ENCODE measurements around the gene NUP42. TPM values are rescaled to one million over a fixed set of nuclear protein-coding genes. Genes with fewer than 3 reads are reported as not detected.
A peak's percentile ranks its signal among the peaks of the same experiment; 100 is the strongest.

The NUP42 gene
- total and polyA plus RNA-seq, 9 of the 15 experiments (the other 6 are each of a cell fraction or from before 2014, with no cell fraction given): 41.8 to 86.4 (median 71.2) TPM

GRCh38 chr7:23184709-23185359 lies 3.0 kb downstream of the NUP42 start (continued):
- TF ChIP-seq CLOCK (CRISPR knock-in tag; IDR thresholded peaks at IDR 0.05; ENCODE audit: borderline replicate concordance) (no peak), HMG20A (CRISPR knock-in tag; conservative IDR thresholded peaks at IDR 0.05) (no peak), RCOR1 (IDR thresholded peaks at IDR 0.05; ENCODE audit: borderline replicate concordance in 1 of 2, low read depth in 2 of 2, low read length in 2 of 2) (no peak), RBM34 (IDR thresholded peaks at IDR 0.05; ENCODE audit: borderline replicate concordance, insufficient read depth, low read length) (no peak), ZNF644 (tag; IDR thresholded peaks at IDR 0.05; ENCODE audit: low read depth) (no peak), MNT (conservative IDR thresholded peaks at IDR 0.05) (0 out of 4 replicates have a peak, but pooled peaks of 1 of the 2 experiments have one; percentile 22), VEZF1 (CRISPR knock-in tag; IDR thresholded peaks at IDR 0.05) (0 out of 2 replicates have a peak, but pooled peaks have one; percentile 16), C11orf30 (IDR thresholded peaks at IDR 0.05; ENCODE audit: low read depth) (no peak), ELF1 (tag; IDR thresholded peaks at IDR 0.05) (0 out of 2 replicates have a peak, but pooled peaks have one; percentile 15), CREB1 (IDR thresholded peaks at IDR 0.05) (no peak), CREB1 (CRISPR knock-in tag; IDR thresholded peaks at IDR 0.05) (no peak), CBX1 (IDR thresholded peaks at IDR 0.05; ENCODE audit: low read depth) (no peak), ZBTB8A (IDR thresholded peaks at IDR 0.05; ENCODE audit: partially characterized antibody) (no peak)
- TF ChIP-seq, protein P1, sequence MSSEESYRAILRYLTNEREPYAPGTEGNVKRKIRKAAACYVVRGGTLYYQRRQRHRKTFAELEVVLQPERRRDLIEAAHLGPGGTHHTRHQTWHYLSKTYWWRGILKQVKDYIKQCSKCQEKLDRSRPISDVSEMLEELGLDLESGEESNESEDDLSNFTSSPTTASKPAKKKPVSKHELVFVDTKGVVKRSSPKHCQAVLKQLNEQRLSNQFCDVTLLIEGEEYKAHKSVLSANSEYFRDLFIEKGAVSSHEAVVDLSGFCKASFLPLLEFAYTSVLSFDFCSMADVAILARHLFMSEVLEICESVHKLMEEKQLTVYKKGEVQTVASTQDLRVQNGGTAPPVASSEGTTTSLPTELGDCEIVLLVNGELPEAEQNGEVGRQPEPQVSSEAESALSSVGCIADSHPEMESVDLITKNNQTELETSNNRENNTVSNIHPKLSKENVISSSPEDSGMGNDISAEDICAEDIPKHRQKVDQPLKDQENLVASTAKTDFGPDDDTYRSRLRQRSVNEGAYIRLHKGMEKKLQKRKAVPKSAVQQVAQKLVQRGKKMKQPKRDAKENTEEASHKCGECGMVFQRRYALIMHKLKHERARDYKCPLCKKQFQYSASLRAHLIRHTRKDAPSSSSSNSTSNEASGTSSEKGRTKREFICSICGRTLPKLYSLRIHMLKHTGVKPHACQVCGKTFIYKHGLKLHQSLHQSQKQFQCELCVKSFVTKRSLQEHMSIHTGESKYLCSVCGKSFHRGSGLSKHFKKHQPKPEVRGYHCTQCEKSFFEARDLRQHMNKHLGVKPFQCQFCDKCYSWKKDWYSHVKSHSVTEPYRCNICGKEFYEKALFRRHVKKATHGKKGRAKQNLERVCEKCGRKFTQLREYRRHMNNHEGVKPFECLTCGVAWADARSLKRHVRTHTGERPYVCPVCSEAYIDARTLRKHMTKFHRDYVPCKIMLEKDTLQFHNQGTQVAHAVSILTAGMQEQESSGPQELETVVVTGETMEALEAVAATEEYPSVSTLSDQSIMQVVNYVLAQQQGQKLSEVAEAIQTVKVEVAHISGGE (CRISPR knock-in tag; IDR thresholded peaks at IDR 0.05): no peak
- TF ChIP-seq, protein P2, sequence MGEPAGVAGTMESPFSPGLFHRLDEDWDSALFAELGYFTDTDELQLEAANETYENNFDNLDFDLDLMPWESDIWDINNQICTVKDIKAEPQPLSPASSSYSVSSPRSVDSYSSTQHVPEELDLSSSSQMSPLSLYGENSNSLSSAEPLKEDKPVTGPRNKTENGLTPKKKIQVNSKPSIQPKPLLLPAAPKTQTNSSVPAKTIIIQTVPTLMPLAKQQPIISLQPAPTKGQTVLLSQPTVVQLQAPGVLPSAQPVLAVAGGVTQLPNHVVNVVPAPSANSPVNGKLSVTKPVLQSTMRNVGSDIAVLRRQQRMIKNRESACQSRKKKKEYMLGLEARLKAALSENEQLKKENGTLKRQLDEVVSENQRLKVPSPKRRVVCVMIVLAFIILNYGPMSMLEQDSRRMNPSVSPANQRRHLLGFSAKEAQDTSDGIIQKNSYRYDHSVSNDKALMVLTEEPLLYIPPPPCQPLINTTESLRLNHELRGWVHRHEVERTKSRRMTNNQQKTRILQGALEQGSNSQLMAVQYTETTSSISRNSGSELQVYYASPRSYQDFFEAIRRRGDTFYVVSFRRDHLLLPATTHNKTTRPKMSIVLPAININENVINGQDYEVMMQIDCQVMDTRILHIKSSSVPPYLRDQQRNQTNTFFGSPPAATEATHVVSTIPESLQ (CRISPR knock-in tag; IDR thresholded peaks at IDR 0.05): no peak
